ENCODE measurements around the gene SLC24A4. TPM values are rescaled to one million over a fixed set of nuclear protein-coding genes. Genes with fewer than 3 reads are reported as not detected.

Gene SLC24A4
- total RNA-seq, 1 donor from 2014 or later: 3.5 TPM

DNA sequence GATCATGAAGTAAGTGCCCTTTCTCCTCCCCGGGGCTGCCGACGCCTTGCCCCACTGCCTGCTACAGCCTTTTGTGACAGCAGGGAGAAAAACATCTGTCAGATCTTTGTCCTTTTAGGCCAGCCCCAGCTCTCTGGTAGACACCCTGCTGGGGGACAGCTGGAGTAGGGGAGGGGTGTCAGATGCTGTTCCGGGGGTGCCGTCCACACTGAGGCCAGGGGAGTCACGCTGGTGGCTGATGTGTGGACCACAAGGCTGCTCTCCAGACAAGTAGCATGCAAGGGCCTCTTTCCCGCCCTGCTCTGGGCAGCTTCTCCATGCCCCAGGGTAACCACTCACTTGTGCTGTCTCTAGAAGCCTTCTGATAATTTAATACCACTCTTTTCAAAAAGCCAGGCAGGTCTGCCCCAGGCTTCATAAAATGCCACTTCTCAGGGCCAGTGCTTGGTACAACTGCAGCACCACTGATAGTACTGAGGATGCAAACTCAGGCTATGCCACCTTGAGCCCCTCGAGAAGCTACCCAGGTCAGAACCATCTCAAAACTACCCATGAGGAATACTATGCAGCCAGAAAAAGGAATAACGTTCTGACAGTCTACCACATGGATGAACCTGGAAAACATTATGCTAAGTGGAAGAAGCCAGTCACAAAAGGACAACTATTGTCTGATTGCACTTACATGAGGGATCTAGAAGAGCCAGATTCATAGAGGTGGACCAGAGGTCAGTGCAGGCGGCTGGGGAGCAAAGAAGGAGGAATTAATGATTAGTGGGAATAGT lies 124.6 kb downstream of the SLC24A4 start:
- DNase-seq (no peak), ATAC-seq (no peak)
- intact Hi-C loops (cut with DNase I): no loop called here
- Histone ChIP-seq H3K27me3 (ENCODE audit: low read depth) (no peaks in the 10 kb centered on the region), H3K9me3 (no peaks in the 10 kb centered on the region), H3K36me3 (no peaks in the 10 kb centered on the region), H3K4me3 (no peak overlapping the region), H3K4me1 (peaks cover 10% of the 10 kb centered on the region), H3K27ac (no peak overlapping the region)
- TF ChIP-seq CTCF (IDR thresholded peaks at IDR 0.05): no peak

DNA sequence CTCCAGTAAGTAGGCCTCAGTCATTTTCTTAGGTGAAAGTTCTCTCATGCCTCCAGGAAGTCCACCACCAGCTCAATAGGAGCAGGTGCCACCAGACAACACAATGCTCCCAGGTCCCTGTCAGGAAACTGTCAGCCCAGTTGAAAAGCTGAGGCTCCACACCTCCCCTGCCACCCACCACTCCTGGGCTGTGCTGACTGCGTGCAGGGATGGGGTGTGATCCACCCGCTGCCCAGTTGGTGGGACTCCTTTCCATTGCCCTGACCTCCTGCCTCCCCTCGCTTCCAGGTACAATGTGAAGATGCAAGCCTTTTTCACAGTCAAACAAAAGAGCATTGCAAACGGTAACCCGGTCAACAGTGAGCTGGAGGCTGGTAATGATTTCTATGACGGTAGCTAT lies 125.8 kb downstream of the SLC24A4 start:
- no peak overlapping the region for H3K27ac ChIP-seq
- no peaks in the 10 kb centered on the region for H3K9me3 ChIP-seq
- ATAC-seq: no peak
- TF ChIP-seq CTCF (IDR thresholded peaks at IDR 0.05): no peak
- H3K4me1 ChIP-seq: peaks cover 10% of the 10 kb centered on the region
- H3K4me3 ChIP-seq: no peak overlapping the region
- no peaks in the 10 kb centered on the region for H3K27me3 ChIP-seq (ENCODE audit: low read depth)
- no peaks in the 10 kb centered on the region for H3K36me3 ChIP-seq
- intact Hi-C loops (cut with DNase I): no loop called here
- DNase-seq: no peak

DNA sequence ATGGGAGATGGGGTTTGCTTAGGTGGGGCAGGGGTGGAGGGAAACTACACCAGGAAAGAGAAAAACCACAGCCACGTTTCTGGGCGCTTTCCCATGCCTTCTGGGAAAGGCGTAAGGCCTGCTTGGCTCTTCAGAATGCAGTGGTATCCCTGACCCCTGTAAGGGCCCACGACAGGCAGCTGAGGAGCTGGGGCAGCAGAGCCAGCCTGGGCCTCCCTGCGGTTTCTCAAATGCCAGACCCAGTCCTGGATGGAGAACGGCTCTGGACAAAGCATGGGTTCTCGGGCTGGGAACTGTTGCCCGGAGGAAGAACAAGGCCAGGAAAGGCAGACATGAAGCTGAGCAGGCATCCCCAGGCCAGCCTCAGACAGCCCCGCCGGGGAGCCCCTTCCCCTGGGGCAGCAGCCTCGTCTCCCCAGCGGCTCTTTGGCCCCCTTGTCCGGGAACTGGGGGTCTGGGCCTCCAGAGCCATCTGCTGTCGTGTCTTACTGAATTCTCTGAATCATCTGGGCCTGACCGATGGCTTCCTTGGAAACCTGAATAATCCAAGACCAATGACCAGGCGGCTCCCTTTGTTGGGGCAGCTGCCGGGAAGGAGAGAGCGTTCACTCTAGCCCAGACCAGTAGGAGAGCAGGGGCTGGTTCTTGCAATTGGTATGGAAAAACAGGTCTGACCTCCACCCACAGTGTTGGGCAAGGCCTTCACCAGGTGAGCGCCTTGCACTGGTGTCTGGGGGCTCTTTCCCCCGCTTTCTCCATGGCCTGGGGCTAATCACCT lies 126.6 kb downstream of the SLC24A4 start:
- Histone ChIP-seq H3K36me3 (no peaks in the 10 kb centered on the region), H3K4me3 (no peak overlapping the region), H3K27me3 (ENCODE audit: low read depth) (no peaks in the 10 kb centered on the region), H3K9me3 (no peaks in the 10 kb centered on the region), H3K27ac (no peak overlapping the region), H3K4me1 (peaks cover 10% of the 10 kb centered on the region)
- intact Hi-C loops (cut with DNase I): no loop called here
- ATAC-seq (no peak), DNase-seq (no peak)
- no peak for TF ChIP-seq CTCF (IDR thresholded peaks at IDR 0.05)

- Histone ChIP-seq H3K27ac (no peak overlapping the region), H3K9me3 (no peaks in the 10 kb centered on the region), H3K4me1 (peaks cover 10% of the 10 kb centered on the region), H3K4me3 (no peak overlapping the region), H3K36me3 (no peaks in the 10 kb centered on the region), H3K27me3 (ENCODE audit: low read depth) (no peaks in the 10 kb centered on the region)
- no peak for TF ChIP-seq CTCF (IDR thresholded peaks at IDR 0.05)
- ATAC-seq (no peak), DNase-seq (no peak)
- intact Hi-C loops (cut with DNase I): no loop called here
These were observed 127.5 kb downstream of the SLC24A4 start for GRCh38 chr14:92450351-92451070.

DNA sequence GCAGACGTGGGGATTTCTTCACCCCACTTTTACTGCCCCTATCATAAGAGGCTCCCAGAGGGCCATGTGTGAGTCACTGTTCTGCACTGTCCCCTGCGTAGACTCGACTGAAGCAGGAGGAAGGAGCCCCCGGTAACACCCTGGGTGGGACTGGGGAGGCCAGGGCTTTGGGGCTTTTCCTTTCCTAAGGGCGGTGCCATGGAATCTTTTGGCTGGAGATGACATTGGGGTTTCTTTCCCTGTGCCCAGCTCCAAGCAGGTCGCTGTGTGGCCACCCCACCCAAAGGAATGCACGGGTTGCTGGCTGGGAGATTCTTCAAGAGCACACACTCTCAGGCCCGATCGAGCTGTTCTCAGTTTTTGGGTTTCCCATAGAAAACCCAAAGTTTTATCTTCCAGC lies 128.3 kb downstream of the SLC24A4 start:
- no peak for DNase-seq
- no peak for ATAC-seq
- intact Hi-C loops (cut with DNase I): no loop called here
- Histone ChIP-seq H3K27me3 (ENCODE audit: low read depth) (no peaks in the 10 kb centered on the region), H3K4me3 (no peak overlapping the region), H3K36me3 (no peaks in the 10 kb centered on the region), H3K9me3 (no peaks in the 10 kb centered on the region), H3K27ac (peak overlapping the region; percentile 67), H3K4me1 (peaks cover 10% of the 10 kb centered on the region)
- TF ChIP-seq CTCF (IDR thresholded peaks at IDR 0.05): no peak

All from lower lobe of right lung (tissue), 2 donors.